ENCODE measurements around the gene TEAD1.

- TF ChIP-seq CTCF (conservative IDR thresholded peaks at IDR 0.05) = no peak
- no peak for TF ChIP-seq EZH2 (IDR thresholded peaks at IDR 0.05; ENCODE audit: low read depth)
Observed at GRCh38 chr11:12678991-12679390, 4.8 kb downstream of the TEAD1 start.
